NB4 (cell line): ENCODE measurements around the gene RNASEL.

Source experiments
- POLR2A ChIP-seq: IDR thresholded peaks from 2 replicates; pipeline ENCODE4 v1.6.1; 2011; ENCODE audit warnings: mild to moderate bottlenecking; ENCODE audit not compliant: insufficient read length; ENCODE audit errors: extremely low read depth
- TF ChIP-seq, protein P1 (sequence below): IDR thresholded peaks from one replicate; pipeline ENCODE4 v1.5.1; 2012; ENCODE audit warnings: low read depth, low read length
- TF ChIP-seq, protein P2 (sequence below): IDR thresholded peaks from 2 replicates; pipeline ENCODE4 v1.6.1; 2011; ENCODE audit warnings: low read depth, low read length

DNA sequence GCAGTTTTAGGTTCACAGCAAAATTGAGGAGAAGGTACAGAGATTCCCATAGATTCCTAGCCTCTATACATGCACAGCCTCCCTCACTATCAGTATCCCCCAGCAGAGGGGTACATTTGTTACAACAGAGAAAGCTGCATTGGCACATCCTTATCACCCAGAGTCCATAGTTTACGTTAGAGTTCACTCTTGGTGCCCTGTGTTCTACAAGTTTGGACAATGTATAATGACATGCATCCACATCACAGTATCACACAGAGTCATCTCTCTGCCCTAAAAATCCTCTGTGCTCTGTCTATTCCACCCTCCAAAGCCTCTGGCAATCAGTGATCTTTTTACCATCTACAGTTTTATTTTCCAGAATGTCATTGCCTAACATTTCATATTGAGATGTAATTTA, 37.5 kb upstream of the RNASEL start:
- TF ChIP-seq, protein P1, sequence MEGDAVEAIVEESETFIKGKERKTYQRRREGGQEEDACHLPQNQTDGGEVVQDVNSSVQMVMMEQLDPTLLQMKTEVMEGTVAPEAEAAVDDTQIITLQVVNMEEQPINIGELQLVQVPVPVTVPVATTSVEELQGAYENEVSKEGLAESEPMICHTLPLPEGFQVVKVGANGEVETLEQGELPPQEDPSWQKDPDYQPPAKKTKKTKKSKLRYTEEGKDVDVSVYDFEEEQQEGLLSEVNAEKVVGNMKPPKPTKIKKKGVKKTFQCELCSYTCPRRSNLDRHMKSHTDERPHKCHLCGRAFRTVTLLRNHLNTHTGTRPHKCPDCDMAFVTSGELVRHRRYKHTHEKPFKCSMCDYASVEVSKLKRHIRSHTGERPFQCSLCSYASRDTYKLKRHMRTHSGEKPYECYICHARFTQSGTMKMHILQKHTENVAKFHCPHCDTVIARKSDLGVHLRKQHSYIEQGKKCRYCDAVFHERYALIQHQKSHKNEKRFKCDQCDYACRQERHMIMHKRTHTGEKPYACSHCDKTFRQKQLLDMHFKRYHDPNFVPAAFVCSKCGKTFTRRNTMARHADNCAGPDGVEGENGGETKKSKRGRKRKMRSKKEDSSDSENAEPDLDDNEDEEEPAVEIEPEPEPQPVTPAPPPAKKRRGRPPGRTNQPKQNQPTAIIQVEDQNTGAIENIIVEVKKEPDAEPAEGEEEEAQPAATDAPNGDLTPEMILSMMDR = no peak
- TF ChIP-seq POLR2A = no peak
- TF ChIP-seq, protein P2, sequence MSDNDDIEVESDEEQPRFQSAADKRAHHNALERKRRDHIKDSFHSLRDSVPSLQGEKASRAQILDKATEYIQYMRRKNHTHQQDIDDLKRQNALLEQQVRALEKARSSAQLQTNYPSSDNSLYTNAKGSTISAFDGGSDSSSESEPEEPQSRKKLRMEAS = no peak
